GM12878 (cell line): ENCODE data around the gene NTPCR. TPM values are rescaled to one million over a fixed set of nuclear protein-coding genes. Genes with fewer than 3 reads are reported as not detected.

Experiments used
- ATAC-seq: fragments of 200-7000 bp; cut with Tn5 transposase; 3 replicates; pipeline ENCODE4 v1.9.1; 2020; ENCODE audit warnings: mild to moderate bottlenecking, moderate library complexity
- BruUV-seq: library from RNA; stranded (reverse); fragments of 400-500 nt; replicated peaks from 2 replicates; lab custom pipeline; 2021; lab: Mats Ljungman, UMichigan
- CTCF ChIA-PET: fragments of 300-600 bp; sonication (Branson Sonifier 250); formaldehyde crosslinking; extraction: SDS; loops from one replicate; lab custom pipeline; 2021; ENCODE audit warnings: inconsistent platforms; lab: Yijun Ruan, JAX
- POLR2A ChIA-PET: fragments of 350-600 bp; formaldehyde crosslinking; extraction: SDS; loops from one replicate; lab custom pipeline; 2021; ENCODE audit warnings: inconsistent platforms; lab: Charles Lee
- RAD21 ChIA-PET: fragments of 300-600 bp; sonication (Branson Sonifier 250); formaldehyde crosslinking; loops from one replicate; lab custom pipeline; 2023; ENCODE audit warnings: antibody characterized with exemption; ENCODE audit not compliant: unreplicated experiment; lab: Charles Lee
- SMC1A ChIA-PET: fragments of 300-600 bp; sonication (Branson Sonifier 250); formaldehyde crosslinking; loops from one replicate; lab custom pipeline; 2023; ENCODE audit not compliant: unreplicated experiment, uncharacterized antibody; lab: Charles Lee
- DNase-seq: peaks from one replicate; pipeline ENCODE4 v3.0.0-alpha.2; 2011; ENCODE audit warnings: low read depth, low spot score
- FAIRE-seq: peaks from 3 replicates; lab custom pipeline; 2011; peaks lifted over from hg19 to GRCh38; lab: Jason Lieb, UNC
- H2AFZ ChIP-seq: 2 replicates; pipeline ENCODE4 v1.6.0; 2011; ENCODE audit warnings: low read depth, low read length, control low read depth; ENCODE audit not compliant: control insufficient read depth
- H3K27ac ChIP-seq: 2 replicates; pipeline ENCODE4 v1.5.1; 2011; ENCODE audit warnings: control low read depth; ENCODE audit not compliant: control insufficient read depth, insufficient read depth
- H3K27me3 ChIP-seq, 2 experiments: replicated peaks in 1 of 2; 2 replicates each; pipeline versions ENCODE4 v1.6.0 to v1.6.1; 2011; ENCODE audit warnings: low read length in 1 of 2; ENCODE audit not compliant: control insufficient read depth in 2 of 2, insufficient read depth in 2 of 2
- H3K36me3 ChIP-seq, 2 experiments: 2 replicates each; pipeline ENCODE4 v1.5.1; 2011; ENCODE audit warnings: low read length in 1 of 2; ENCODE audit not compliant: control insufficient read depth in 2 of 2, insufficient read depth in 2 of 2
- H3K4me1 ChIP-seq: 2 replicates; pipeline ENCODE4 v1.6.1; 2011; ENCODE audit warnings: mild to moderate bottlenecking, low read length, moderate library complexity, mixed read lengths; ENCODE audit not compliant: control insufficient read depth, insufficient read depth
- H3K4me2 ChIP-seq: 2 replicates; pipeline ENCODE4 v1.6.0; 2011; ENCODE audit warnings: control low read depth; ENCODE audit not compliant: control insufficient read depth, insufficient read depth
- H3K4me3 ChIP-seq: fragments of 200-600 bp; sonication (generic); 2 replicates; pipeline ENCODE4 v1.5.1; 2016
- H3K79me2 ChIP-seq: 2 replicates; pipeline ENCODE4 v1.6.0; 2011; ENCODE audit warnings: low read length; ENCODE audit not compliant: control insufficient read depth, insufficient read depth
- H3K9ac ChIP-seq: 2 replicates; pipeline ENCODE4 v1.8.0; 2011; ENCODE audit warnings: low read length, control low read depth, mixed read lengths; ENCODE audit not compliant: control insufficient read depth, insufficient read depth
- H3K9me3 ChIP-seq: replicated peaks from 3 replicates; pipeline ENCODE4 v1.5.1; 2011; ENCODE audit warnings: mild to moderate bottlenecking, low read length; ENCODE audit not compliant: control insufficient read depth, insufficient read depth
- H4K20me1 ChIP-seq: 2 replicates; pipeline ENCODE4 v1.6.0; 2011; ENCODE audit not compliant: control insufficient read depth, insufficient read depth
- CBFB ChIP-seq: IDR thresholded peaks from 2 replicates; pipeline ENCODE4 v1.6.1; 2016; ENCODE audit warnings: antibody characterized with exemption, low read depth
- JUND ChIP-seq: IDR thresholded peaks from 2 replicates; pipeline ENCODE4 v1.6.1; 2012; ENCODE audit warnings: low read depth, mild to moderate bottlenecking, low read length, improper control_type of control experiment, moderate library complexity
- RFX5 ChIP-seq: IDR thresholded peaks from 2 replicates; pipeline ENCODE4 v1.6.1; 2011; ENCODE audit warnings: low read depth, low read length, improper control_type of control experiment
- whole genome bisulfite sequencing: methylation state at CpG from one replicate; pipeline ENCODE4 v1.1.6; 2016; ENCODE audit warnings: low lambda C conversion rate; ENCODE audit not compliant: insufficient replicate concordance, insufficient coverage; ENCODE audit errors: missing lambda C conversion rate; 5-methylcytosine and 5-hydroxymethylcytosine counted together
- in situ Hi-C: fragments of 300-500 bp; cut with MboI; formaldehyde crosslinking; loops from 9 replicates; pipeline ENCODE4 v1.14.3; 2018; ENCODE audit warnings: mixed read lengths
- intact Hi-C: fragments of 100-400 bp; cut with micrococcal nuclease; formaldehyde crosslinking; loops from one replicate; pipeline ENCODE4 v1.14.2; 2022; ENCODE audit not compliant: unreplicated experiment
- polyA plus RNA-seq, 11 experiments: library from polyadenylated mRNA; depleted of rRNA in 4 of 11; unstranded in 6 of 11; stranded (reverse) in 5 of 11; fragments of >200 nt; fragmentation: Nextera tagmentation in 4 of 11; fragmentation: Illumina TruSeq in 1 of 11; extraction: Ambion mirVana in 4 of 11; extraction: Trizol in 1 of 11; gene quantifications; 1 replicate in 1 of 11; 2 replicates in 10 of 11; pipeline versions ENCODE4 v1.2.1 to v1.2.3, GENCODE V29; 2011 to 2016; ENCODE audit warnings: inconsistent platforms in 2 of 11, missing spikeins in 2 of 11, low read depth in 1 of 11
- total RNA-seq, 4 experiments: library from RNA; depleted of rRNA in 3 of 4; stranded (reverse); fragments of >200 nt in 3 of 4; fragmentation: Illumina TruSeq in 1 of 4; extraction: Trizol in 1 of 4; gene quantifications; 2 replicates each; pipeline versions ENCODE4 v1.2.1 to v1.2.3, GENCODE V29; 2013 to 2021
- TF ChIP-seq, protein P1 (sequence below): fragments of 150-350 bp; IDR thresholded peaks from 2 replicates; pipeline ENCODE4 v1.6.1; 2014; ENCODE audit warnings: mild to moderate bottlenecking, low read depth, low read length
- TF ChIP-seq, protein P2 (sequence below): IDR thresholded peaks from 2 replicates; pipeline ENCODE4 v1.6.1; 2012; ENCODE audit warnings: low read depth, low read length, improper control_type of control experiment

The NTPCR gene
- total and polyA plus RNA-seq, 10 of the 15 experiments (the other 5 are each of a cell fraction or from before 2014, with no cell fraction given) = 25.4 to 109 (median 56.6) TPM

DNA sequence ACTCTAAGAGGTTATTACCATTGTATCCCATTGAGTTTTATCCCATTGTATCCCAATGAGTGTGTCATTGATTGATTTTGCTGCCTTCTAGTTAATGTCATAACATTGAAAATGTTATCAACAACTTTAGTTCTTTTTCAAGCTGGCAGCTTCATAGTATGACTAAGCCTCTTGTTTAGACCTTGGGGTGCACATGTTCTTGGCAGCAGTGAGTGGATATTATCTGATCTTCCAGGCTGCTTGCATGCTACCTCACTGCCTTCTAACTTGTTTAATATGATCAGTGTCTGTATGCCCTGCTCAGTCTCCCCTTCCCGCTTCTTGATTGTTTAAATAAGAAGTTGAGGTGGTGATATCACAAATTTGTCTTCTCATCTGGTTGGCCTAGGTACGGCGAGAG lies 24.6 kb downstream of the NTPCR start:
- intact Hi-C loops (no loop called here), in situ Hi-C loops (no loop called here)
- Histone ChIP-seq H3K4me1 (peaks cover 4% of the 10 kb centered on the region), H3K36me3 (peaks cover 10 to 16% of the 10 kb centered on the region in 2 experiments), H2AFZ (no peak overlapping the region), H3K4me3 (no peak overlapping the region), H3K9ac (no peak overlapping the region), H3K27me3 (no peaks in the 10 kb centered on the region), H3K79me2 (no peaks in the 10 kb centered on the region), H4K20me1 (no peaks in the 10 kb centered on the region), H3K9me3 (peaks cover 13% of the 10 kb centered on the region), H3K4me2 (no peak overlapping the region), H3K27ac (no peak overlapping the region)
- BruUV-seq = no TSS peak
- TF ChIP-seq CBFB (no peak), RFX5 (no peak), JUND (no peak)
- TF ChIP-seq, protein P1, sequence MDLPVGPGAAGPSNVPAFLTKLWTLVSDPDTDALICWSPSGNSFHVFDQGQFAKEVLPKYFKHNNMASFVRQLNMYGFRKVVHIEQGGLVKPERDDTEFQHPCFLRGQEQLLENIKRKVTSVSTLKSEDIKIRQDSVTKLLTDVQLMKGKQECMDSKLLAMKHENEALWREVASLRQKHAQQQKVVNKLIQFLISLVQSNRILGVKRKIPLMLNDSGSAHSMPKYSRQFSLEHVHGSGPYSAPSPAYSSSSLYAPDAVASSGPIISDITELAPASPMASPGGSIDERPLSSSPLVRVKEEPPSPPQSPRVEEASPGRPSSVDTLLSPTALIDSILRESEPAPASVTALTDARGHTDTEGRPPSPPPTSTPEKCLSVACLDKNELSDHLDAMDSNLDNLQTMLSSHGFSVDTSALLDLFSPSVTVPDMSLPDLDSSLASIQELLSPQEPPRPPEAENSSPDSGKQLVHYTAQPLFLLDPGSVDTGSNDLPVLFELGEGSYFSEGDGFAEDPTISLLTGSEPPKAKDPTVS = no peak
- TF ChIP-seq, protein P2, sequence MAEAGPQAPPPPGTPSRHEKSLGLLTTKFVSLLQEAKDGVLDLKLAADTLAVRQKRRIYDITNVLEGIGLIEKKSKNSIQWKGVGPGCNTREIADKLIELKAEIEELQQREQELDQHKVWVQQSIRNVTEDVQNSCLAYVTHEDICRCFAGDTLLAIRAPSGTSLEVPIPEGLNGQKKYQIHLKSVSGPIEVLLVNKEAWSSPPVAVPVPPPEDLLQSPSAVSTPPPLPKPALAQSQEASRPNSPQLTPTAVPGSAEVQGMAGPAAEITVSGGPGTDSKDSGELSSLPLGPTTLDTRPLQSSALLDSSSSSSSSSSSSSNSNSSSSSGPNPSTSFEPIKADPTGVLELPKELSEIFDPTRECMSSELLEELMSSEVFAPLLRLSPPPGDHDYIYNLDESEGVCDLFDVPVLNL = no peak
- ChIA-PET CTCF (interaction anchor here (1.2 kb wide), 1 partner anchor 10 kb away, joined by 3 read pairs; no protein-coding TSS in a partner anchor), POLR2A (no interaction called here), SMC1A (no interaction called here), RAD21 (no interaction called here)
- 95% methylated on average over 3 of the region's 3 CpGs for WGBS
- DNase-seq (no peak), ATAC-seq (no peak), FAIRE-seq (no peak)
